PFSK-1 (cell line): ENCODE measurements around the gene CABP7.

Experiments used
- POLR2AphosphoS5 ChIP-seq: IDR thresholded peaks from 2 replicates; pipeline ENCODE4 v1.6.1; 2012; ENCODE audit warnings: low read depth, mild to moderate bottlenecking, control low read depth, low read length, moderate library complexity
- REST ChIP-seq, 2 experiments: IDR thresholded peaks; 2 replicates each; pipeline versions ENCODE4 v1.6.1 to v1.8.0; 2011 to 2012; ENCODE audit warnings: low read depth in 2 of 2, low read length in 2 of 2, control low read depth in 1 of 2, inconsistent platforms in 1 of 2, mild to moderate bottlenecking in 1 of 2, moderate library complexity in 1 of 2; ENCODE audit not compliant: insufficient read depth in 1 of 2

GRCh38 chr22:29722587-29722986 lies 2.8 kb downstream of the CABP7 start:
- TF ChIP-seq POLR2AphosphoS5 (no peak), REST (IDR thresholded peaks at IDR 0.05; ENCODE audit: insufficient read depth in 1 of 2, low read depth in 2 of 2, low read length in 2 of 2) (no peak)
